HUES6 (cell line): Measurements from ENCODE around the gene CEBPB.

Source experiments
- H3K27ac ChIP-seq: 2 replicates; pipeline ENCODE4 v1.7.0; 2013; ENCODE audit warnings: low read depth, mild to moderate bottlenecking, low read length, inconsistent platforms
- H3K27me3 ChIP-seq: 2 replicates; pipeline ENCODE4 v1.6.1; 2013; ENCODE audit warnings: low read length; ENCODE audit not compliant: control insufficient read depth, insufficient read depth
- H3K36me3 ChIP-seq: 2 replicates; pipeline ENCODE4 v1.6.1; 2013; ENCODE audit warnings: low read length; ENCODE audit not compliant: control insufficient read depth, insufficient read depth
- H3K4me1 ChIP-seq: 2 replicates; pipeline ENCODE4 v1.6.1; 2013; ENCODE audit warnings: low read length; ENCODE audit not compliant: control insufficient read depth, insufficient read depth
- H3K4me3 ChIP-seq: 2 replicates; pipeline ENCODE4 v1.5.1; 2013; ENCODE audit warnings: low read depth, low read length
- H3K9ac ChIP-seq: one replicate; pipeline ENCODE4 v1.6.1; 2013; ENCODE audit warnings: mild to moderate bottlenecking, low read length
- H3K9me3 ChIP-seq: 2 replicates; pipeline ENCODE4 v1.6.1; 2013; ENCODE audit warnings: low read depth, low read length; ENCODE audit not compliant: control insufficient read depth, insufficient read depth

Gene CEBPB

GRCh38 chr20:50234288-50234687 lies 43.7 kb downstream of the CEBPB start:
- Histone ChIP-seq H3K27ac (no peak overlapping the region), H3K4me3 (no peak overlapping the region), H3K27me3 (no peaks in the 10 kb centered on the region), H3K36me3 (no peaks in the 10 kb centered on the region), H3K9me3 (no peaks in the 10 kb centered on the region), H3K9ac (no peak overlapping the region), H3K4me1 (no peaks in the 10 kb centered on the region)

- Histone ChIP-seq H3K9ac (no peak overlapping the region), H3K27ac (no peak overlapping the region), H3K4me3 (no peak overlapping the region), H3K9me3 (no peaks in the 10 kb centered on the region), H3K27me3 (no peaks in the 10 kb centered on the region), H3K36me3 (no peaks in the 10 kb centered on the region), H3K4me1 (no peaks in the 10 kb centered on the region)
Observed at GRCh38 chr20:50237349-50237748, 46.7 kb downstream of the CEBPB start.

GRCh38 chr20:50238081-50238800 lies 47.6 kb downstream of the CEBPB start:
- no peak overlapping the region for H3K27ac ChIP-seq
- no peaks in the 10 kb centered on the region for H3K36me3 ChIP-seq
- H3K9ac ChIP-seq, result no peak overlapping the region
- H3K9me3 ChIP-seq, result no peaks in the 10 kb centered on the region
- no peaks in the 10 kb centered on the region for H3K27me3 ChIP-seq
- no peaks in the 10 kb centered on the region for H3K4me1 ChIP-seq
- H3K4me3 ChIP-seq, result no peak overlapping the region

- H3K4me3 ChIP-seq, result no peak overlapping the region
- no peaks in the 10 kb centered on the region for H3K4me1 ChIP-seq
- no peaks in the 10 kb centered on the region for H3K9me3 ChIP-seq
- H3K27me3 ChIP-seq, result no peaks in the 10 kb centered on the region
- H3K36me3 ChIP-seq, result no peaks in the 10 kb centered on the region
- H3K9ac ChIP-seq, result no peak overlapping the region
- H3K27ac ChIP-seq, result no peak overlapping the region
Observed at GRCh38 chr20:50240092-50240491, 49.5 kb downstream of the CEBPB start.

- H3K4me1 ChIP-seq, result no peaks in the 10 kb centered on the region
- H3K27me3 ChIP-seq, result no peaks in the 10 kb centered on the region
- no peaks in the 10 kb centered on the region for H3K36me3 ChIP-seq
- H3K4me3 ChIP-seq, result no peak overlapping the region
- no peaks in the 10 kb centered on the region for H3K9me3 ChIP-seq
- H3K27ac ChIP-seq, result no peak overlapping the region
- no peak overlapping the region for H3K9ac ChIP-seq
Observed at GRCh38 chr20:50242178-50242514, 51.5 kb downstream of the CEBPB start.
